ENCODE results near the gene PCDHA1.

DNA sequence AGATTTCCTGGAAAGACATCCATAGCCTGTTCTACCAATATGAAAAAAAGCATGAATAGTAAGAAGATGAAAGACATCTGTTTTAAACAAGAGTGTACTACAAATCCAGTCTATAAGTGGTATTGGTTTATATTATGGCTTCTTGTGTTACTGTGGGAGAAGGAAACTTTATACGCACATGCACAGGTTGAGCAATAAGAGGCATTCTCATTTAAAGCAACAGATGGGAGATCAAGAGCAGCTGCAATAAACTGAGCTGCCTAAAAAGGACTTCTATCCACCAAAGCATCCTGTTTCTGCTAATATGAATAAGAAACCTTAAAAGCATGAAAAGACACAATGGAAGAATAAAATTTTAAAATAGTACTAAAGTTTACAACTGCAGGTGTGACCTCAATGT, 256.6 kb downstream of the PCDHA1 start:
- no peak for TF ChIP-seq CTCF (IDR thresholded peaks at IDR 0.05)
- no peak for TF ChIP-seq POLR2AphosphoS5 (IDR thresholded peaks at IDR 0.05)
- TF ChIP-seq POLR2A (IDR thresholded peaks at IDR 0.05), result no peak
